ENCODE measurements around the gene CYSRT1. TPM values are rescaled to one million over a fixed set of nuclear protein-coding genes. Genes with fewer than 3 reads are reported as not detected.
"Not testable (repeated sequence)": the region's sequence is repeated elsewhere in the genome, so short reads cannot be mapped to it uniquely, and the experiment has no call there.

CYSRT1 gene
- polyA plus RNA-seq, 1 of the 3 experiments (the other 2 are of a cell fraction) = 2.1 TPM

GRCh38 chr9:137240841-137241489, 16.0 kb downstream of the CYSRT1 start, which contains the start of gene TUBB4B (continued):
- TF ChIP-seq POLR2AphosphoS5 (IDR thresholded peaks at IDR 0.05; ENCODE audit: low read depth, low read length) = peak; percentile 100
- no peak for TF ChIP-seq FOSL2 (IDR thresholded peaks at IDR 0.05; ENCODE audit: borderline replicate concordance, low read depth)
- peak; percentile 73 for TF ChIP-seq RFX5 (IDR thresholded peaks at IDR 0.05; ENCODE audit: low read length)

GRCh38 chr9:137241490-137242268, 16.7 kb downstream of the CYSRT1 start:
- Histone ChIP-seq H3K4me2 (peak overlapping the region; percentile 98), H3K36me3 (replicated peaks in 1 of 2; ENCODE audit: control insufficient read depth in 1 of 2, insufficient read depth in 2 of 2, low read length in 1 of 2) (peaks cover 13 to 20% of the 10 kb centered on the region in 2 experiments), H3K9me3 (no peaks in the 10 kb centered on the region), H2AFZ (ENCODE audit: low read depth) (no peak overlapping the region), H3K9me2 (no peaks in the 10 kb centered on the region), H3K9ac (peak overlapping the region; percentile 88), H3K27me3 (ENCODE audit: insufficient read depth) (no peaks in the 10 kb centered on the region), H4K20me1 (ENCODE audit: insufficient read depth) (peaks cover 29% of the 10 kb centered on the region), H3K4me3 (ENCODE audit: low read depth in 2 of 2, low read length in 1 of 2) (peak overlapping the region; percentile 84 to 87), H3K79me2 (ENCODE audit: insufficient read depth) (peaks cover 55% of the 10 kb centered on the region), H3F3A (replicated peaks; ENCODE audit: insufficient read depth) (peaks cover 16% of the 10 kb centered on the region), H3K27ac (ENCODE audit: low read depth in 2 of 2, low read length in 1 of 2) (peak overlapping the region; percentile 59 to 91; a peak in 3 of 4 replicates), H3K4me1 (ENCODE audit: control insufficient read depth in 1 of 2, insufficient read depth in 2 of 2, low read depth in 1 of 2, low read length in 1 of 2) (peaks cover 17 to 32% of the 10 kb centered on the region in 2 experiments; a peak in 2 of 4 replicates)
- 0% methylated on average over 10 of the region's 83 CpGs for WGBS (ENCODE audit: low lambda C conversion rate)
- TF ChIP-seq SMC3 (IDR thresholded peaks at IDR 0.05; ENCODE audit: low read depth, low read length) = no peak
- peak; percentile 75 for DNase-seq
- ChIA-PET CTCF (interaction anchor here (1.1 to 2.0 kb wide), 5 partner anchors 12 to 212 kb away, joined by 3 to 10 read pairs (median 4); partner anchors contain the start of genes ANAPC2, EXD3, NELFB and NOXA1), POLR2A (interaction anchor here (0.6 to 6.4 kb wide), 14 partner anchors 9 to 291 kb away, joined by 3 to 83 read pairs (median 8); partner anchors contain the start of genes ANAPC2, CYSRT1, DPP7 and GRIN1)

- TF ChIP-seq POLR2AphosphoS5 (IDR thresholded peaks at IDR 0.05; ENCODE audit: low read depth, low read length) (0 out of 2 replicates have a peak, but pooled peaks have one; percentile 6), YY1 (IDR thresholded peaks at IDR 0.05; ENCODE audit: low read depth) (no peak)
- peaks cover 29% of the 10 kb centered on the region for H4K20me1 ChIP-seq (ENCODE audit: insufficient read depth)
- DNase-seq = no peak
- CTCF ChIA-PET = interaction anchor here (1.1 to 2.0 kb wide), 4 partner anchors 12 to 213 kb away, joined by 3 to 10 read pairs (median 3); partner anchors contain the start of genes ANAPC2, NELFB and SSNA1
- H3K36me3 ChIP-seq (replicated peaks in 1 of 2; ENCODE audit: control insufficient read depth in 1 of 2, insufficient read depth in 2 of 2, low read length in 1 of 2) = peaks cover 13 to 20% of the 10 kb centered on the region in 2 experiments
- H3K27ac ChIP-seq (ENCODE audit: low read depth in 2 of 2, low read length in 1 of 2) = peak overlapping the region in 1 of 2 experiments; percentile 59; a peak in 1 of 4 replicates
- H3K79me2 ChIP-seq (ENCODE audit: insufficient read depth) = peaks cover 51% of the 10 kb centered on the region
- WGBS (ENCODE audit: low lambda C conversion rate) = 69% methylated on average over 16 of the region's 36 CpGs
- no peaks in the 10 kb centered on the region for H3K9me2 ChIP-seq
- peaks cover 16% of the 10 kb centered on the region for H3F3A ChIP-seq (replicated peaks; ENCODE audit: insufficient read depth)
- peak overlapping the region; percentile 84 to 87 for H3K4me3 ChIP-seq (ENCODE audit: low read depth in 2 of 2, low read length in 1 of 2)
- peak overlapping the region; percentile 88 for H3K9ac ChIP-seq
- peaks cover 17 to 28% of the 10 kb centered on the region in 2 experiments; a peak in 2 of 4 replicates for H3K4me1 ChIP-seq (ENCODE audit: control insufficient read depth in 1 of 2, insufficient read depth in 2 of 2, low read depth in 1 of 2, low read length in 1 of 2)
- H2AFZ ChIP-seq (ENCODE audit: low read depth) = no peak overlapping the region
- H3K9me3 ChIP-seq = no peaks in the 10 kb centered on the region
- no peaks in the 10 kb centered on the region for H3K27me3 ChIP-seq (ENCODE audit: insufficient read depth)
- peak overlapping the region; percentile 98 for H3K4me2 ChIP-seq
- POLR2A ChIA-PET = interaction anchor here (0.6 to 6.4 kb wide), 4 partner anchors 13 to 292 kb away, joined by 3 to 83 read pairs (median 3); partner anchors contain the start of gene NELFB
Observed at GRCh38 chr9:137242269-137243203, 17.6 kb downstream of the CYSRT1 start.

GRCh38 chr9:137243266-137243625, 18.3 kb downstream of the CYSRT1 start:
- Histone ChIP-seq H3K4me1 (ENCODE audit: control insufficient read depth in 1 of 2, insufficient read depth in 2 of 2, low read depth in 1 of 2, low read length in 1 of 2) (peaks cover 17 to 24% of the 10 kb centered on the region in 2 experiments; a peak in 2 of 4 replicates), H3K36me3 (replicated peaks in 1 of 2; ENCODE audit: control insufficient read depth in 1 of 2, insufficient read depth in 2 of 2, low read length in 1 of 2) (peaks cover 13 to 20% of the 10 kb centered on the region in 2 experiments), H4K20me1 (ENCODE audit: insufficient read depth) (peaks cover 29% of the 10 kb centered on the region), H3K79me2 (ENCODE audit: insufficient read depth) (peaks cover 44% of the 10 kb centered on the region), H3F3A (replicated peaks; ENCODE audit: insufficient read depth) (peaks cover 16% of the 10 kb centered on the region)
- CTCF ChIA-PET = interaction anchor here (1.1 to 2.0 kb wide), 3 partner anchors 11 to 214 kb away, joined by 3 to 10 read pairs (median 4); partner anchors contain the start of gene NELFB
- DNase-seq; H3K9ac ChIP-seq; H3K4me2 ChIP-seq; H3K27ac ChIP-seq (ENCODE audit: low read depth in 2 of 2, low read length in 1 of 2); H3K27me3 ChIP-seq (ENCODE audit: insufficient read depth); H3K4me3 ChIP-seq (ENCODE audit: low read depth in 2 of 2, low read length in 1 of 2); H2AFZ ChIP-seq (ENCODE audit: low read depth); H3K9me3 ChIP-seq; H3K9me2 ChIP-seq: not testable (repeated sequence)
- WGBS (ENCODE audit: low lambda C conversion rate) = 96% methylated on average over 13 of the region's 18 CpGs
- POLR2A ChIA-PET = interaction anchor here (1.0 to 6.4 kb wide), 2 partner anchors 13 to 20 kb away, joined by 3 to 83 read pairs; partner anchors contain the start of gene NELFB
